Measurements from ENCODE around the gene CHST9.

The CHST9 gene

GRCh38 chr18:27213123-27213717 is 28.1 kb upstream of the CHST9 start:
- H3K4me3 ChIP-seq (ENCODE audit: low read length): no peak overlapping the region
- no peaks in the 10 kb centered on the region for H3K36me3 ChIP-seq (ENCODE audit: control insufficient read depth, insufficient read depth, low read length)
- 0 out of 2 replicates have a peak, but pooled peaks cover 1% of the 10 kb centered on the region for H3K4me1 ChIP-seq (ENCODE audit: control insufficient read depth, insufficient read depth, low read length)
- no peaks in the 10 kb centered on the region for H3K27me3 ChIP-seq (ENCODE audit: control insufficient read depth, insufficient read depth, low read length)
- no CpG with 5 or more reads among the region's 1 CpG for WGBS (ENCODE audit: insufficient coverage, insufficient read length)
- DNase-seq (ENCODE audit: low read depth, low spot score): no peak
- H3K27ac ChIP-seq (ENCODE audit: low read length): no peak overlapping the region
- no peaks in the 10 kb centered on the region for H3K9me3 ChIP-seq (ENCODE audit: control insufficient read depth, insufficient read depth, low read length)

- Histone ChIP-seq H3K36me3 (ENCODE audit: control insufficient read depth, insufficient read depth, low read length) (no peaks in the 10 kb centered on the region), H3K4me3 (ENCODE audit: low read length) (no peak overlapping the region), H3K4me1 (ENCODE audit: control insufficient read depth, insufficient read depth, low read length) (0 out of 2 replicates have a peak, but pooled peaks cover 1% of the 10 kb centered on the region), H3K9me3 (ENCODE audit: control insufficient read depth, insufficient read depth, low read length) (no peaks in the 10 kb centered on the region), H3K27ac (ENCODE audit: low read length) (no peak overlapping the region), H3K27me3 (ENCODE audit: control insufficient read depth, insufficient read depth, low read length) (no peaks in the 10 kb centered on the region)
- no peak for DNase-seq (ENCODE audit: low read depth, low spot score)
- no CpG with 5 or more reads among the region's 1 CpG for WGBS (ENCODE audit: insufficient coverage, insufficient read length)
Observed at GRCh38 chr18:27211569-27211968, 26.5 kb upstream of the CHST9 start.

- H3K4me1 ChIP-seq (ENCODE audit: control insufficient read depth, insufficient read depth, low read length): no peaks in the 10 kb centered on the region
- no peak for DNase-seq (ENCODE audit: low read depth, low spot score)
- no peaks in the 10 kb centered on the region for H3K9me3 ChIP-seq (ENCODE audit: control insufficient read depth, insufficient read depth, low read length)
- H3K36me3 ChIP-seq (ENCODE audit: control insufficient read depth, insufficient read depth, low read length): no peaks in the 10 kb centered on the region
- no peak overlapping the region for H3K4me3 ChIP-seq (ENCODE audit: low read length)
- no CpG with 5 or more reads among the region's 3 CpGs for WGBS (ENCODE audit: insufficient coverage, insufficient read length)
- H3K27ac ChIP-seq (ENCODE audit: low read length): no peak overlapping the region
- no peaks in the 10 kb centered on the region for H3K27me3 ChIP-seq (ENCODE audit: control insufficient read depth, insufficient read depth, low read length)
Observed at GRCh38 chr18:27206411-27206810, 21.3 kb upstream of the CHST9 start.

GRCh38 chr18:27202741-27203140 is 17.6 kb upstream of the CHST9 start:
- no peaks in the 10 kb centered on the region for H3K4me1 ChIP-seq (ENCODE audit: control insufficient read depth, insufficient read depth, low read length)
- H3K27ac ChIP-seq (ENCODE audit: low read length): no peak overlapping the region
- no peaks in the 10 kb centered on the region for H3K36me3 ChIP-seq (ENCODE audit: control insufficient read depth, insufficient read depth, low read length)
- no peaks in the 10 kb centered on the region for H3K27me3 ChIP-seq (ENCODE audit: control insufficient read depth, insufficient read depth, low read length)
- no peak for DNase-seq (ENCODE audit: low read depth, low spot score)
- no CpG with 5 or more reads among the region's 2 CpGs for WGBS (ENCODE audit: insufficient coverage, insufficient read length)
- H3K9me3 ChIP-seq (ENCODE audit: control insufficient read depth, insufficient read depth, low read length): no peaks in the 10 kb centered on the region
- no peak overlapping the region for H3K4me3 ChIP-seq (ENCODE audit: low read length)

DNA sequence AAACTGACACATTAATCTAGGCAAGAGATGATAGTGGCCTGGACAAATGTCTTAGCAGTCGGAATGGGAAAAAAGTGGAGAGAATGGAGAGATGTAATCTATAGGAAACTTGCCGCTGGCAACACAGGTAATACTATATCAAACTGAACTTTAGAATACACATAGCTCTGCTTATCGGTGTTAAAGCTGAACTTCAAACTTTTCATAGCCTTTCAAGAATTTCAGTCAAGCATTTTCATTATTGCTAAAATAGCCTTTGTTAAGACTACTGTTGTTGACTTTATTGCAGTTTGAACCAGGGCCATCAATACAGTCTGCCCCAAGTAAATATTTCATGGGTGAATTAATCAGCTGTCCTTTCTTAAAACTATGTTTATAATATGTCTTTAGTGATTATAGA is 12.9 kb upstream of the CHST9 start:
- no CpG with 5 or more reads among the region's 3 CpGs for WGBS (ENCODE audit: insufficient coverage, insufficient read length)
- Histone ChIP-seq H3K4me3 (ENCODE audit: low read length) (no peak overlapping the region), H3K27me3 (ENCODE audit: control insufficient read depth, insufficient read depth, low read length) (no peaks in the 10 kb centered on the region), H3K9me3 (ENCODE audit: control insufficient read depth, insufficient read depth, low read length) (no peaks in the 10 kb centered on the region), H3K36me3 (ENCODE audit: control insufficient read depth, insufficient read depth, low read length) (no peaks in the 10 kb centered on the region), H3K27ac (ENCODE audit: low read length) (no peak overlapping the region), H3K4me1 (ENCODE audit: control insufficient read depth, insufficient read depth, low read length) (no peaks in the 10 kb centered on the region)
- no peak for DNase-seq (ENCODE audit: low read depth, low spot score)

GRCh38 chr18:27188309-27188708 is 3.2 kb upstream of the CHST9 start:
- no CpG with 5 or more reads among the region's 1 CpG for WGBS (ENCODE audit: insufficient coverage, insufficient read length)
- Histone ChIP-seq H3K4me1 (ENCODE audit: control insufficient read depth, insufficient read depth, low read length) (no peaks in the 10 kb centered on the region), H3K27ac (ENCODE audit: low read length) (no peak overlapping the region), H3K36me3 (ENCODE audit: control insufficient read depth, insufficient read depth, low read length) (no peaks in the 10 kb centered on the region), H3K4me3 (ENCODE audit: low read length) (no peak overlapping the region), H3K27me3 (ENCODE audit: control insufficient read depth, insufficient read depth, low read length) (no peaks in the 10 kb centered on the region), H3K9me3 (ENCODE audit: control insufficient read depth, insufficient read depth, low read length) (no peaks in the 10 kb centered on the region)
- DNase-seq (ENCODE audit: low read depth, low spot score): no peak

- H3K9me3 ChIP-seq (ENCODE audit: control insufficient read depth, insufficient read depth, low read length): no peaks in the 10 kb centered on the region
- no peaks in the 10 kb centered on the region for H3K36me3 ChIP-seq (ENCODE audit: control insufficient read depth, insufficient read depth, low read length)
- H3K4me1 ChIP-seq (ENCODE audit: control insufficient read depth, insufficient read depth, low read length): no peaks in the 10 kb centered on the region
- WGBS (ENCODE audit: insufficient coverage, insufficient read length): no CpG with 5 or more reads among the region's 4 CpGs
- H3K4me3 ChIP-seq (ENCODE audit: low read length): no peak overlapping the region; the same call in 1 of the 2 replicates
- DNase-seq (ENCODE audit: low read depth, low spot score): no peak
- no peak overlapping the region for H3K27ac ChIP-seq (ENCODE audit: low read length)
- H3K27me3 ChIP-seq (ENCODE audit: control insufficient read depth, insufficient read depth, low read length): no peaks in the 10 kb centered on the region
Observed at GRCh38 chr18:27185897-27186296, 789 bp upstream of the CHST9 start.

DNA sequence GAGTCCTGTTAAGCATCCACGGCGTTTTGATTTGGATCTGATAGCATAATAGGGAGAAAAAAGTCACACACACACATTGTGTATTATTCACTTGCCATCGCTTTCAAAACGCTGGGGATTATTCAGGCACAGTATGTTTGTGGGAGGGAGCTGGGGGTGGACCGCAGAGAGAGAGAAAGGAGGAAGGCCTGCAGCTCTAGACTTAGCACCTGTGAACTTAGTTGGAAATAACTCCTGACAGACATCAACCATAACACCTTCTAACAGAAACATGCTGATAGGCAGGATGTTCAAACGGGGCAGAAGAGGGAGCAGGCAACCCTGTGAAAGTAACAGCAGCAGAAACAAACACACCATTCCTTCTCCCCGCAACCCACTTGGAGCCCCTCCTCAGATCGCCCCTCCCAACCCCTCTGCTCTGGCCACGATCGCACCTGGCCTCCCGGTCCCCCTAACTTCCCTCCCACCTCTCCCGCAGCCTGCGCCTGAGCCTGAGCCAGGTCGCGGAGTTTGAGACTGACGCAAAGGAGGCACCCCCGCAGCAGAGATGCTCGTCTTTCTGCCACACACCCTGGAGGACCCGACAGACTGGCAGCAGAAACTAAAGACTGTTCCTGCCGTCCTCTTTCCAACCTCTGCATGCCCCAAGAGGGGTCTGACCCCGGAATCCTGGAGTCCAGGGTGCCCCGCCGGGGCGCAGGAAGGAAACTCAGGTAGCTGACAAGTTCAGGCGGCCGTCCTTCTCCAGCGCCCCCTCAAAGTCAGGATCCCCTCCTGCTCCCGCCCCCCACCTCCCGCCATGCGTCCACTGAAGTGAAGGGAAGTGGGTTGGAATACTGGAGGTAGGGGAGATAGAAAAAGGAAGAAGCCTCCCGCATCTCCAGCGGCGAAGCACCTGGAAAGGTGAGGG is 738 bp downstream of the CHST9 start:
- Histone ChIP-seq H3K9me3 (ENCODE audit: control insufficient read depth, insufficient read depth, low read length) (no peaks in the 10 kb centered on the region), H3K4me3 (ENCODE audit: low read length) (peak overlapping the region; percentile 95), H3K27ac (ENCODE audit: low read length) (no peak overlapping the region), H3K4me1 (ENCODE audit: control insufficient read depth, insufficient read depth, low read length) (no peaks in the 10 kb centered on the region), H3K36me3 (ENCODE audit: control insufficient read depth, insufficient read depth, low read length) (no peaks in the 10 kb centered on the region), H3K27me3 (ENCODE audit: control insufficient read depth, insufficient read depth, low read length) (no peaks in the 10 kb centered on the region)
- WGBS (ENCODE audit: insufficient coverage, insufficient read length): no CpG with 5 or more reads among the region's 33 CpGs
- DNase-seq (ENCODE audit: low read depth, low spot score): no peak

DNA sequence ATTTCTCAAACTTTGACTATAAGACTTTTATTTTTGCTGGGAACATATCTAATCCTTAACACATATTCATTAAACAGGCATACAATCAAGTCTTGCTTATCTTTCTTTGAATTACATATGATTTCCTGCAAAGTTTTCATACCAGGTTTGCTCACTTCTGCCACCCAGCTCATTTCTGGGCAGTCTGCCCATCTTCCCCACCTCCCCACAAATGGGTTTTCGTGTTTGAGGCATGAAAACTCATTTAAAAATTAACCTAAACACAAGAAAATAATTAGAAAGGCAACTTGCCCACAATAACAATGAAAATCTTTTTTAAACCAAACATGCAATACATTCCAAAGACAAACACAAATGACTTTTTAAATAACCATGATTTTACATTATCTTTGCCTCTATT is 3.4 kb downstream of the CHST9 start:
- no peaks in the 10 kb centered on the region for H3K27me3 ChIP-seq (ENCODE audit: control insufficient read depth, insufficient read depth, low read length)
- H3K9me3 ChIP-seq (ENCODE audit: control insufficient read depth, insufficient read depth, low read length): no peaks in the 10 kb centered on the region
- no peaks in the 10 kb centered on the region for H3K4me1 ChIP-seq (ENCODE audit: control insufficient read depth, insufficient read depth, low read length)
- no CpG with 5 or more reads among the region's 1 CpG for WGBS (ENCODE audit: insufficient coverage, insufficient read length)
- H3K27ac ChIP-seq (ENCODE audit: low read length): no peak overlapping the region
- no peak overlapping the region for H3K4me3 ChIP-seq (ENCODE audit: low read length)
- no peaks in the 10 kb centered on the region for H3K36me3 ChIP-seq (ENCODE audit: control insufficient read depth, insufficient read depth, low read length)
- no peak for DNase-seq (ENCODE audit: low read depth, low spot score)

GRCh38 chr18:27178424-27178823 is 6.7 kb downstream of the CHST9 start:
- DNase-seq (ENCODE audit: low read depth, low spot score): no peak
- H3K27me3 ChIP-seq (ENCODE audit: control insufficient read depth, insufficient read depth, low read length): no peaks in the 10 kb centered on the region
- no peaks in the 10 kb centered on the region for H3K9me3 ChIP-seq (ENCODE audit: control insufficient read depth, insufficient read depth, low read length)
- no peak overlapping the region for H3K4me3 ChIP-seq (ENCODE audit: low read length)
- H3K4me1 ChIP-seq (ENCODE audit: control insufficient read depth, insufficient read depth, low read length): no peaks in the 10 kb centered on the region; the same call in 1 of the 2 replicates
- no peak overlapping the region for H3K27ac ChIP-seq (ENCODE audit: low read length)
- no peaks in the 10 kb centered on the region for H3K36me3 ChIP-seq (ENCODE audit: control insufficient read depth, insufficient read depth, low read length)

Data from iPS DF 6.9 (cell line).